HG03060 (cell line): ENCODE measurements around the gene OR2V1.
"Not testable (repeated sequence)": the region's sequence is repeated elsewhere in the genome, so short reads cannot be mapped to it uniquely, and the experiment has no call there.

Source experiments
- ATAC-seq: cut with Tn5 transposase; IDR thresholded peaks from one replicate; pipeline ENCODE4 v1.9.1; 2021; ENCODE audit warnings: low read depth, moderate number of reproducible peaks; ENCODE audit not compliant: unreplicated experiment

OR2V1 gene, protein sequence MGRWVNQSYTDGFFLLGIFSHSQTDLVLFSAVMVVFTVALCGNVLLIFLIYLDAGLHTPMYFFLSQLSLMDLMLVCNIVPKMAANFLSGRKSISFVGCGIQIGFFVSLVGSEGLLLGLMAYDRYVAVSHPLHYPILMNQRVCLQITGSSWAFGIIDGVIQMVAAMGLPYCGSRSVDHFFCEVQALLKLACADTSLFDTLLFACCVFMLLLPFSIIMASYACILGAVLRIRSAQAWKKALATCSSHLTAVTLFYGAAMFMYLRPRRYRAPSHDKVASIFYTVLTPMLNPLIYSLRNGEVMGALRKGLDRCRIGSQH

DNA sequence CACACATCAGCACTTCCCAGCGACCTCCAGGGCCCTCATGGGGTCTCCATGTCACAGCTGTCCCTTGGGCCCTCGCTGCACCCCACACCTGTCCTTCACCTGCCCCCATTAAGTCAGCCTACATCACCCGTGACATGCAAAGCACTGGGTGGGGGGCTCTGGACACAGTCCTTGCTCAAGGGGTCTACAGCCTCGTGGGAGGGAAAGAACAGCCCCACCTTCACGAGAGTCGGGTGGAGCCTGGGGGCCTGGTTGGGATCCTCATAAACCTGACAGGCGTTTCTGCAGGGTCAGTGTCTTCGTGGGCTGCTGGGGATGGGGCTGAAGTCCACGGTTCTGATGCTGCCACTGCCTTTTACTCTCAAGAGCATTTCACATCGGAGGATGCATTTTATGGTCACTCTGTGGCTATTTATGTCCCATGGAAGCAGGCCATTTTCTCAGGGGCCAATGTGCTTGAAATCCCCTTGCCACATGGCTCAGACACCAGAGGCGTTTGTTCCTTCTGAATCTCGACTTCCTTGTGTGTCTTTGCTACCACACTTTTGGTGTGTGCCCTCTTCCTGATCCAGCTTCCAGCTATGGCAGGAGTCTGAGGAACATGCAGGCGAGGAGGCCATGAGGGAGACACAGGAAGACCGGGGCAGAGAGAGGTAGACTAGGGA, at the start of gene OR2V1:
OR2V1 (minus strand) TSS at position 338 of the 665 bp plus-strand sequence. CDS start 5,865 bp downstream, outside the sequence.
- ATAC-seq, result no peak

- ATAC-seq, result not testable (repeated sequence)
Observed at GRCh38 chr5:181177559-181177958, 46.6 kb upstream of the OR2V1 start.

GRCh38 chr5:181176254-181176952, 45.4 kb upstream of the OR2V1 start:
- ATAC-seq, result no peak

DNA sequence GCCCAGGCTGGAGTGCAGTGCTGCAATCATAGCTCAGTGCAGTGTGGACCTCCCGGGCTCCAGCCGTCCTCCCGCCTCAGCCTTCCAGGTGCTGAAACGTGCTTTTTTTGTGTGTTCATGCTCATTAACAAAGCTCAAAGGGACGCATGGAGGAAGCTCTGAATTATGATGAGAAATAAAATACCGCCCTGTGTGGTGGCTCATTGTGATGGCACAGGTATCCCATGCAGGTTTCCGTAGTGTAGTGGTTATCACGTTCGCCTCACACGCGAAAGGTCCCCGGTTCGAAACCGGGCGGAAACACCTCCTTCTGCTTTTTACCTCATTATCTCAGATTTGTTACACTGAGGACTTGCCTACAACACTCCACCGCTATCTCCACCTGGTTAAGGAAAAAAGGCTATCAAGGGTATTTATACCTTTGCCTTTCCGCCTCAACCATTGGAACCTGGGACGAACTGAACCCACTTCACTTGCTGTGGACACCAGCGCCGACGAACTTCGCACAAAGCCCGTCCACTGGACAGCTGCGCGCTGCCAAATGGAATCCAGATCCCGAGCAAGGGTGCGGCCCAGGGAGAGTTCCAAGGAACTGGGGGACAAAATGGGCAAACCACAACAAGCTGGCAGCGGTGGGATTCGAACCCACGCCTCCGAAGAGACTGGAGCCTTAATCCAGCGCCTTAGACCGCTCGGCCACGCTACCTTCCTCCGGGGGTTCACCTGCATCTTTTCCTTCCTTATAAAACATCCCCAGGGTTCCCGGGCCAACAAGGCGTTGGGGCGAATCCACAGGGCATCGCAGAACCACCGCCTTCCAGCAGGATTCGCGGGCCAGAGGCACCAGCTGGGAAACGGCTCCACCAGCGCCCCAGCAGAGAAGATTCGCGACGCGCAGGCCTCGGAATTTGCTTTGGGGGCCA, 42.7 kb upstream of the OR2V1 start:
- no peak for ATAC-seq

DNA sequence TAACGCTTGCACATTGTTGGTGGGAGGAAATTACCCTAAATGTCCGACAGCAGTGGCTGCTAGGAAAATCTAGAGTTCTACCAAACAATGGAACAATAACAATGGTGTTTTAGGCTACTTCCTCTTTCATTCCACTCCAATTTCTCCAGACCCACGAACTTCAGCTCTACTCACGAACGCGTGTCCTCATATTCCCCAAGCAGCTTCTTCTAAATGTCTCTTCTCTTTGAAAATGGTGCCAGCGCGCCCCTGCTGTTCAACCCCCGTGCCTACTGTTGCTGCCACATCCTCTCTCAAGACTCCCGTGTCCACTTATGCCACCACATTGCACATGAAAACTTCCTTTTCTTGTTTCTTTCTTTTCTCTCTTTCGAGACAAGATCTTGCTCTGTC, 42.1 kb upstream of the OR2V1 start:
- no peak for ATAC-seq

DNA sequence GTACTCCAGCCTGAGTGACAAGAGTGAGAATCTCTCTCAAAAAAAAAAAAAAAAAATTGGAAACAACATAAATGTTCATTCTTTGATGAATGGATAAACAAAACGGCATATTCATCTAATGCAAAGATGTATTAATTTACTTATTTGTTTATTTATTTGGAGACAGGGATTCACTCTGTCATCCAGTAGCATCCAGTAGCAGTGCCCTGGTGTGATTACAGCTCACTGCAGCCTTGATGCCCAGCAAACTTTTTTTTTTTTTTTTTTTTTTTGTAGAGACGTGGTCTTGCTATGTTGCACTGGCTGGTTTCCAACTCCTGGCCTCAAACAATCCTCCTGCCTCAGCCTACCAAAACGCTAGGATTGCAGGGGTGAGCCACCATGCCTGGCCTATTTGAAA, 40.8 kb upstream of the OR2V1 start:
- no peak for ATAC-seq

GRCh38 chr5:181170996-181171395, 40.0 kb upstream of the OR2V1 start:
- no peak for ATAC-seq

DNA sequence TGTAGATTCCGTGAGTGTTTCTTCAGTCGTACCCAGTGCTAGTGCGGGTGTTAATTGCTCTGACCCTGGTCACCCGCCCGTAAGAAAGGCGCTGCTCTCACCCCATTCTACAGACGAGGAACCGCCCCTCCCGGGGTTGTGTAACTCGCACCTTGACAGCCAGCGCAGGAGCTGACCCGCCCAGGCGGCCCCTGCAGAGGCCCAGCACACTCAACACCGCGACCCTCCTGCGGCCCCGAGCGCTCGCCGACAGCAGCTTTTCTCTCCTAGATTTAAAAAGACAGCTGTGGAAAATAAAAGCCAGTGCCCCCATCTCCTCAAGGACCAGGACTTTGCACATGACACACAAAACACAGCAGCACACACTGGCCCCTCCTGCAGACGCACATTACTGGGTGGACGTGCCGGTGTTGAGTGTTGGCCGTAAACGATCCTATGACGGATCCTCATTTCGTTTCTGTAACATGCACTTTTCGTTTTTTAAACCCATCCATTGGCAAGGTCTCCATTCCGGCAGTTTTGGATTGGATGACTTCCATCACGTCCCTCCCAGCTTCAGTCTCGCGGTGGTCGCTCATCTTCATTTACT, 39.4 kb upstream of the OR2V1 start:
- no peak for ATAC-seq

DNA sequence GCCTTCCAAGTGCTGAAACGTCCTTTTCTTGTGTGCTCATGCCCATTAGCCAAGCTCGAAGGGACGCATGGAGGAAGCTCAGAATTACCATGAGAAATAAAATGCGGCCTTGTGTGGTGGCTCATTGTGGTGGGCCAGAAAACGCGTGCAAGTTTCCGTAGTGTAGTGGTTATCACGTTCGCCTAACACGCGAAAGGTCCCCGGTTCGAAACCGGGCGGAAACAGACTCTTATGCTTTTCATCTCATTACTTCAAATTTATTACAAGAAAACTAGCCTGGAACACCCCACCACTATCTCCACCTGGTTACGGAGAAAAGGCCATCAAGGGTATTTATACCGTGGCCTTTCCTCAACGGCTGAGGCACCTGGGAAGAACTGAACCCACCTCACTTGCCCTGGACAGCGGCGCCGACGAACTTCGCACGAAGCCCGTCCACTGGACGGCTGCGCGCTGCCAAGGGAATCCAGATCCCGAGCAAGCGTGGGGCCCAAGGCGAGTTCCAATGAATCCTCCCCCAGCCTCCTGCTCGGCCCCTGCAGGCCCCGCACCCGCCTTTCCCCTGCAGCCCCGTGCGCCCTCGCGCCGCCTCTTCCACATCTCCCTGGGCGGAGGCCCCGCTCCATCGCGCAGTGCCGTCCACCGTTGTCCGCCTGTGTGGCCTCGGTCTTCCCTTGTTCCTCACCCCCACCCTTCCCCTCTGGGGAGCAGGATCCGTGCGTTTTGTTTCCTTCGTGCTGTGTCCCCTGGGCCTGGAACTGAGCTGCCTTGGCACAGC, 38.7 kb upstream of the OR2V1 start:
- not testable (repeated sequence) for ATAC-seq

DNA sequence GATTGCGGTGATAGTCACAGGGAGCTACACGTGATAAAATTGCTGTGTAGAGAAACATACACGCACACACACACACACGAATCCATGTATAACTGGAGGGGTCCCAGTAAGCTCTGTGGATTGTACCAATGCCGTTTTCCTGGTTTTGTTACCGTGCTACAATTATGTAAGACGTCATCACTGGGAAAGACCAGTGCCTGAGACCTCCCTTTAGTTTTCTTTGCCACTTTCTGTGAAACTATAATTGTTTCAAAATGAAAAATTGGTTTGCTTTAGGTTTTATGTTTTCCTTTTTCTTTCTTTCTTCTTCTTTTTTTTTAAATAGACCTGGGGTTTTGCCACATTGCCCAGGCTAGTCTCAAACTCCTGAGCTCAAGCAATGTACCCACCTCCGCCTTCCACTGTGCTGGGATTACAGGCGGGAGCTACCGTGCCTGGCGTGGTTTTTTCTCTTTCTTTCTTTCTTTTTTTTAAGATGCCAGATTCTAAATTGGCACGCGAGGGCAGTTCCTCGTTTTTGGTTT, 37.7 kb upstream of the OR2V1 start:
- ATAC-seq, result no peak

GRCh38 chr5:181167814-181168488, 37.0 kb upstream of the OR2V1 start:
- ATAC-seq, result no peak

DNA sequence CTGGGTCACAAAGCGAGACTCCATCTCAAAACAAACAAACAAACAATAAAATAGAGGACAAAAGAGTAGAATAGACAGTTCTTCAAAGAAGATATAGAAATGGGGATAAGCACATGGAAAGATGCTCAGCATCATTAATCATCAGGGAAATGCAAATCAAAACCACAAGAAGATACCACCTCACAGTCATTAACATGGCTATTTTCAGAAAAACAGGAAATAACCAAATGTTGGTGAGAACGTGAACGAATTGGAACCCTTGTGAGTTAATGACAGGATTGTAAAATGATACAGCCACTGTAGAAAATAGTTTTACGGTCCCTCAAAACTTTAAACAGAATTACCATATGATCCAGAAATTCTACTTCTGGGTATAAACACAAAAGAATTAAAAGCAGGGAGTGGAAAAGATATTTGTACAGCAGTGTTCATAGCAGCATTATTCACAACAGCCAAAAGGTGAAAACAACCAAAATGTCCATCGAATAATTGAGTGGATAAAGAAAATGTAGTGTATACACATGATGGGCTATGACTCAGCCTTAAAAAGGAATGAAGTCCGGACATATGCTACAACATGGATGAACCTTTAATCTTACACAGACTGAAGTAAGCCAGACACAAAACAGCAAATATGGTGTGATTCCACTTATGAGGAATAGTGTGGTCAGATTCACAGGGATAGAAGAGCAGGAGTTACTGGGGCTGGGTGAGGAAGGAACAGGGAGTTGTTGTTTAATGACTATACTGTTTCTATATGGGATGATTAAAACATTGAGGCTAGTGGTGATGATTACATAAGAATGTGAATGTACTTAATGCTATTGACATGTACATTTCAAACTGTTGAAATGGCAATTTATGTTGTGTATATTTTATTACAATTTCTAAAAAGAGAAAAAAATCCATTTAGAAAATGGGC, 36.1 kb upstream of the OR2V1 start:
- no peak for ATAC-seq

- no peak for ATAC-seq
Observed at GRCh38 chr5:181164076-181164952, 33.3 kb upstream of the OR2V1 start.

GRCh38 chr5:181163487-181164075, 32.6 kb upstream of the OR2V1 start:
- no peak for ATAC-seq

- no peak for ATAC-seq
Observed at GRCh38 chr5:181161534-181162175, 30.7 kb upstream of the OR2V1 start.
